CD4-positive, alpha-beta T cell treated with Interleukin-15 for 4 hours (primary cell): ENCODE measurements around the gene PKP3.
"Not testable (repeated sequence)": the region's sequence is repeated elsewhere in the genome, so short reads cannot be mapped to it uniquely, and the experiment has no call there.

Source experiments
- DNase-seq: peaks from one replicate; pipeline ENCODE4 v3.0.0-alpha.2; 2020; ENCODE audit warnings: low spot score

The PKP3 gene

GRCh38 chr11:394034-394857 lies at the start of gene PKP3:
TSS of gene PKP3 (plus strand) at chr11:394209. CDS start at chr11:394293, 84 bp downstream.
- DNase-seq, result no peak

DNA sequence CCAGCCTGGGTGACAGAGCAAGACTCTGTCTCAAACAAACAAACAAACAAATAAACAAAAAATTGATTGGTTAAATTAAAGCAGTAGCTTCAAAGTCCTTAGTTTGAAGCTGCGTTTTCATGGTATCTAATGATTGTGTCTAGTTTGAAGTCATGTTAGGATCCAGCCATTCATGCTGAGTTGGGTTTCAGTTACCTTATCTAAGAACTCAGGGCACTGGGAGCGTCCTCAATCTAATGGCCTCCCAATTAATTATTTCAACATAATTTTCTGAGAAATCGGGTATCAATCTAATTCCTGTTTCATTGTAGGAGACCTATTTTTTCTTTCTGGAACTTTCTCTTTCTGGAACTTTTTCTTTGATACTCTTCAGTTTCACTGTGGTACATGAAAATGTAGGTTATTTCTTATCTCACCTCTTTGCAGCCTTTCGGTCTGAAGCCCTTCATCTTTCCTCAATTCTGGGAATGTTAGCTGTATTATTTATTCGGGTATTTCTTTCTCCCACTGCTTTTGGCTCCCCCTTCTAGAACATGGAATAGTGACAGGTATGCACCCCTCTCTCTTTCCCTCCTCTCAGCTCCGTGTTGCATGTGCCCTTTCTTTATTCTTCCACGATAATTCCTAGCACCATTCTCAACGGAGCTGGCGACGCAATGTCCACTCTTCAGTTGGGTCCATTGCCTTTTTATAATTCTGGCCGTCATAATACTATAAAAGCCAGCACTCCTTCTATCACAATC lies 49.0 kb upstream of the PKP3 start:
- no peak for DNase-seq

GRCh38 chr11:346529-346928 lies 47.5 kb upstream of the PKP3 start:
- no peak for DNase-seq

DNA sequence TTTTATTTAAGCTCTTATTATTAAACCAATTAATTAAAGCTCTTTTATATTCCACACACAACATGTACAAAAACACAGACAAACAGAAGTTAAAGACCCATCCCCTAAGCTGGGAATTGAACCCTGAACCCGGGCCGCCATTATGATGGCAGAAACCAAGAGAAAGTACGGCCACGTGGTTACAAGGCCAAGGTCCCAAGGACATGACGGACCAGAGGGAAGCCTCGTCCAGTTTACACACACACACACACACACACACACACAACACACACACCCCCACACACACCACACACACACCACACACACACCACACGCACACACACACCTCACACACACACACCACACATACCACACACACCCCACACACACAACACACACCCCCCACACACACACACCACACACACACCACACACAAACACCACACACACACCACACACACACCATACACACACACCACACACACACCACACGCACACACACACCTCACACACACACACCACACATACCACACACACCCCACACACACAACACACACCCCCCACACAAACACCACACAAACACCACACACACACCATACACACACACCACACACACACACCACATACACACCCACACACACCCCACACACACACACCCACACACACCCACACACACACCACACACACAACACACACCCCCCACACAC lies 44.6 kb upstream of the PKP3 start:
- DNase-seq, result not testable (repeated sequence)

DNA sequence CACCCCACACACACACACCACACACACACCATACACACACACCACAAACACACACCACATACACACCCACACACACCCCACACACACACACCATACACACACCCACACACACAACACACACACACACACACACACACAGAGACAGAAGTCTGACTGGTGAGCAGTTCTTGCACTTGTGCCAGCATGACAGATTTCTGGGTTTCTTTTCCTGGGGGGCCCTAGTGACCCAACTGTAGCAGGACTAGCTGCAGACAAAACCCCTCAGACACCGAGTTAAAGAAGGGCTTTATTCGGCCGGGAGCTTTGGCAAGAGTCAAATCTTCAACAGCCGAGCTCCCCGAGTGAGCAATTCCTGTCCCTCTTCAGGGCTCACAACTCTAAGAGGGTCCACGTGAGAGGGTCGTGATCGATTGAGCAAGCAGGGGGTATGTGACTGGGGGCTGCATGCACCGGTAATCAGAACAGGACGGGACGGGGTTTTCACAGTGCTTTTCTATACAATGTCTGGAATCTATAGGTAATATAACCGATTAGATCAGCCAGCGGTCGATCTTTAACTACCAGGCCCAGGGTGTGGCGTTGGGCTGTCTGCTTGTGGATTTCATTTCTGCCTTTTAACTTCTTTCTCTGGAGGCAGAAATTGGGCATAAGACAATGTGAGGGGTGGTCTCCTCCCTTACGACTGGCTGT lies 43.8 kb upstream of the PKP3 start:
- not testable (repeated sequence) for DNase-seq

DNA sequence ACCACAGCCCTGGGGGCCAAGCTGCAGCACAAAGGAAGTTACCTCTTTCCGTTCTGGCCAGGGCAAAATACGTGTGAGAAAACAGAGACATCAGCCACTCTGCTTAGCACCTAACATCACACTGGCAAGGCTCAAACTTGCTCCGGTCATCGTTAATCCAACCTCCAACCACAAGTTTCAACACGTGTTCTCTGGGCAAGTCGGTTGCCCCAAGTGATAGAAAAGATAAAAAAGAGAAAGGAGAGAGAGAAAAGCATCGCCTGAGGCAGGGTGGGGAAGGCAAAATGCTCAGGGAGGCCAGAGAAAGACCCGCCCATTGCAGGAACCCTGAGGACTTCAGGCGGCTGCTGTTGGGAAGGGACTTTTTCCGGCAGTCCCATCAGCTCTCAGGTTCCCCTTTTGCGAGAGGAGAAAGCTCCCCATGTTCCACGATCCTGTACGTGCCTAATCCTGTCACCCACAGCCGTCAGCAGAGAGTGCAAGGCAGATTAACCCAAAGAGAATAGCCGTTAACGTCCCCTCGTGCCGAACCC lies 43.2 kb upstream of the PKP3 start:
- DNase-seq, result no peak

- DNase-seq, result no peak
Measured at GRCh38 chr11:351411-351810, 42.6 kb upstream of the PKP3 start.

- no peak for DNase-seq
Measured at GRCh38 chr11:352456-353031, 41.5 kb upstream of the PKP3 start.

DNA sequence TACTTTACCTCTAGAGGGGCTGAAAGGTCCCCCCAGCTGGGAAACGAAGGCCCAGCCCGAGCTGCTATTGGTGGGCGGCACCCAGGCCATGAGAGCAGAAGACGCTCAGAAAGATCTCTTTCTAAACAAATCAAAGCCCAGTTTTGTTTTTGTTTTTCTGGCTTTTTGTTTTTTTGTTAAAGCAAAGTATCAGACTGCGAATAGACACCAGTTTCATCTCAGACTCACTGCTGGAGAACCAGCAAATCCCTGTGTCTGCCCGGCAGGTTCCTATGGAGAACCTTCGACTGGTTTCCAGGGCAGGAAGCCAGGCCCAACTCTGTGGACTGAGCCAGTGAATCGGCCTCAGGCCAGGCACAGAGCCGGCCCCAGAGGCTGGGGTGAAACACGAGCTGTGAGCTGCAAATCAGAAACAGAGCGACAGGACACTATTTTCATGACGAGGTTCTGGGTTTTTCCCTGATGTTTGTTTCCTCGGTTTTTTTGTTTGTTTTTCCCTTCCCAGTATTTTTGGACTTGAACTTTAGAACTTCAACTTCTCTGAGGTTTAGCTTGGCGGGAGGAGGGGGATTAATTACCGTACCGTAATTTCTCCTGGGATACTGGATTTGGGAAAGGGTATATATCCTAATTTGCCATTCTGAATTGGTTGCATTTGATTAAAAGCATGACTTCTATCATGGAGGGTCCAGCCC lies 40.7 kb upstream of the PKP3 start:
- no peak for DNase-seq

DNA sequence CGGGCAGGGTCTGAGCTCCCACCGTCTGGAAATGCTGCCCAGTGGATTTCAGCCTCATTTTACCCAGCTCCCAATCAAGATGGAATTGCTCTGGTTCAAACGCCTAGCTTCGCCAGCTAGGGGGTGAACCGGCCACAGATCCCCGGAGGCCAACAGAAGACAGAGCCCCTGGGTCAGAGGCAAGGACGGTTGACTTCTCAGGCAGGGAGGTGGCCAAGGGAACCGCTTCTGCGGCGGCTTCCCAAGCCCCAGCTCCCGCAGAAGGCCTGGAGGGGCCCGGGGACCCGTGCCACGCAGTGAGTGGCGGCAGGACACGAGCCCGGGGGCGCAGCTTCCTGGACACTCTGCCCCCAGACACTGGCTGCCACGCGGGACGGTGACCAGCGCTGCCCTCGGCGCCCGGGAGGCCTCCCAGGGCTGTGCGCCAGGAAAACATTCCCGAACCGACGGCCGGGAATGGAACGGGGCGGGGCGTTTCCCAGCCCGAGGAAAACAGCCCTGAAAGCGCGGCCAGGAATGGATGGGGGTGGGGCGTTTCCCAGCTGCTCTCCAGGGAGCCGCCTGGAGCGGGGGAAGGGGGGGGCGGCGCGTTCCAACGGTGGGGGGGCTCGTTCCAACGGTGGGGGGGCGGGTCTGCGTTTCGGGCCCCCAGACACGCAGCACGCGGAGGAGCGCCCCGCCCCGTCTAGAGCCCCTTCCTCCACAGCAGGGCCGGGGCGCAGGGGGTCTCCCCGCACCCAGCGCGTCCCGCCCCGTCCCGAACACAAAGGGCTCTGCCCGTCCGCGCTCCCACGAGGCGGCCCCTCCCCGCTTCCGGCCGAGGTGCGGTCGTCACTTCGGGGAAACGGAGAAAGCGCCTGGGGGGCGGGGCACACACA lies 38.2 kb upstream of the PKP3 start:
- peak; percentile 83 for DNase-seq

- no peak for DNase-seq
Measured at GRCh38 chr11:356610-357009, 37.4 kb upstream of the PKP3 start.

- no peak for DNase-seq
Measured at GRCh38 chr11:357582-357981, 36.4 kb upstream of the PKP3 start.

GRCh38 chr11:358129-358800 lies 35.7 kb upstream of the PKP3 start:
- no peak for DNase-seq

DNA sequence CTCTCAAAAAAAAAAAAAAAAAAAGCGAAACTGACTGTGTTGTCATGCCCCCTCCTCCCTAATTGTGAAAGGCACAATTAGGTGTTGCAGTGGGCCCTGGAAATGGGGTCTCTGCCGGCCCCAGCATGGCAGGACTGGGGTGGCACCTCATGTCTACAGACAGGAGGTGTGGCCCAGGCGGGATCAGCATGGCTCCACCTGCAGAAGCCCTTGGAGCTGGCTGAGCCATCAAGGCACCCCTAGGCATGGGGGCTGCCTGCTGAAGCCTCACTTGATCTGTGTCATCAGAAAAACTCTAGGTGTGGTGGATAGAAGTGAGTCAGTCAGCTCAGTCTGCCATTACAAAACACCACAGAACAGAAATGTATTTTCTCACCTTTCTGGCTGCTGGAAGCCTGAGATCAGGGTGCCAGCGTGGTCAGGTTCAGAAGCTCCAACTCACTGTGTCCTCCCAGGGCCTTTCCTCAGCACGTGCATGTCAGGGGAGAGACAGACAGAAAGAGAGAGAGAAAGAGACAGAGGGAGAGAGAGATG lies 34.8 kb upstream of the PKP3 start:
- peak; percentile 54 for DNase-seq

GRCh38 chr11:360326-361280 lies 33.4 kb upstream of the PKP3 start:
- no peak for DNase-seq

DNA sequence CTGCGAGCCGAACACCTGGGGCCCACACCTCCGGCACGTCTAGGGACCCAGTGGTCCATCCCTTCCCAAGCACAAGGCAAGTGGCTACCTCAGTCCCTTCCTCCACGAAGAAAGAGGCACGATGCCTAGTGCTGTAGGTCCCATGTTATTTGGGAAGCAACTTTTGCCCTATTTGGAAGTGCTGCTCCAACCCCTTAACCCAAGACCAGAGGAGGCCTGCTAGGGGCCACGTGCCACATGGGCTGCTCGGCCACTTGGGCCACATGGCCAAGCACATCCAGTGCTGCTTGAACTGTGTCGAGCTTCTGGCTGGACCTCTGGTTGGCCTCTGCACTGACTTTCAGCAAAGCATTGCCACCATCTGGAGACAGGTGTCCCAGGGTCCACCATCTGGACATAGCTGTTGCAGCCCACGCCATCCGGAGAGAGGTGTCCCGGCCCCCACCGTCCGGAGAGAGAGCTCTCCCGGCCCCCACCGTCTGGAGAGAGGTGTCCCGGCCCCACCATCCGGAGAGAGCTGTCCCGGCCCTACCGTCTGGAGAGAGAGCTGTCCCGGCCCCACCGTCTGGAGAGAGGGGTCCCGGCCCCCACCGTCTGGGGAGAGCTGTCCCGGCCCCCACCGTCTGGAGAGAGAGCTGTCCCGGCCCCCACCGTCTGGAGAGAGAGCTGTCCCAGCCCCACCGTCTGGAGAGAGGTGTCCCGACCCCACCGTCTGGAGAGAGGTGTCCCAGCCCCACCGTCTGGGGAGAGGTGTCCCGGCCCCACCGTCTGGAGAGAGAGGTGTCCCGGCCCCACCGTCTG lies 31.2 kb upstream of the PKP3 start:
- no peak for DNase-seq

- DNase-seq, result not testable (repeated sequence)
Measured at GRCh38 chr11:363443-363805, 30.6 kb upstream of the PKP3 start.
